Activated CD4-positive, alpha-beta T cell treated with anti-CD3 and anti-CD28 coated beads for 36 hours (primary cell): ENCODE measurements around the gene SLC38A5. TPM values are rescaled to one million over a fixed set of nuclear protein-coding genes. Genes with fewer than 3 reads are reported as not detected.

Experiments
- ATAC-seq: fragments of 200-7000 bp; cut with Tn5 transposase; one replicate; pipeline ENCODE4 v1.10.0; 2021; ENCODE audit warnings: mild to moderate bottlenecking, moderate library complexity
- CTCF ChIA-PET: fragments of 350-600 bp; sonication (Branson Sonifier 250); formaldehyde crosslinking; loops from one replicate; lab custom pipeline; 2021; ENCODE audit warnings: antibody characterized with exemption; lab: Charles Lee
- POLR2A ChIA-PET: fragments of 350-600 bp; sonication (Branson Sonifier 250); formaldehyde crosslinking; loops from one replicate; lab custom pipeline; 2021; ENCODE audit warnings: antibody characterized with exemption, inconsistent platforms; lab: Charles Lee
- DNase-seq: peaks from one replicate; pipeline ENCODE4 v3.0.0-alpha.2; 2020
- H3K27ac Mint-ChIP-seq: one replicate; pipeline ENCODE4 v1.8.0; 2021; ENCODE audit warnings: mixed read lengths
- H3K27me3 Mint-ChIP-seq: one replicate; pipeline ENCODE4 v1.8.0; 2021; ENCODE audit warnings: mixed read lengths
- H3K36me3 Mint-ChIP-seq: one replicate; pipeline ENCODE4 v1.8.0; 2021; ENCODE audit warnings: low read depth, mixed read lengths
- H3K4me1 Mint-ChIP-seq: one replicate; pipeline ENCODE4 v1.8.0; 2021; ENCODE audit warnings: mixed read lengths
- H3K4me3 Mint-ChIP-seq: one replicate; pipeline ENCODE4 v1.8.0; 2021; ENCODE audit warnings: mild to moderate bottlenecking, moderate library complexity, mixed read lengths
- H3K9me3 Mint-ChIP-seq: one replicate; pipeline ENCODE4 v1.8.0; 2021; ENCODE audit warnings: low read depth, mixed read lengths
- intact Hi-C, 2 experiments: fragments of 100-400 bp; cut with DNase I in 1 of 2; cut with micrococcal nuclease in 1 of 2; formaldehyde crosslinking; loops; one replicate each; pipeline versions ENCODE4 v1.14.2 to v1.15.1; 2022 to 2024; cut with DNase I, micrococcal nuclease
- total RNA-seq, 2 experiments: library from RNA; stranded (reverse); gene quantifications; one replicate each; pipeline ENCODE4 v1.2.3, GENCODE V29; 2021

Gene SLC38A5
- total RNA-seq, 2 experiments from 2014 or later: 83.5 to 98.1 TPM

- Mint-ChIP-seq H3K27ac (no peak overlapping the region), H3K36me3 (peaks cover 4% of the 10 kb centered on the region)
Observed at GRCh38 chrX:48490661-48491060, 20.6 kb upstream of the SLC38A5 start.

GRCh38 chrX:48489892-48490291, 19.8 kb upstream of the SLC38A5 start:
- peaks cover 4% of the 10 kb centered on the region for H3K36me3 Mint-ChIP-seq
- DNase-seq (no peak), ATAC-seq (no peak)
- intact Hi-C loops: loop anchor here in 1 of 2 experiments (5.0 kb wide), 1 partner anchor 658 kb away; no protein-coding TSS in a partner anchor
- no peak overlapping the region for H3K4me3 Mint-ChIP-seq
- POLR2A ChIA-PET: no interaction called here
- no peaks in the 10 kb centered on the region for H3K4me1 Mint-ChIP-seq
- H3K27me3 Mint-ChIP-seq: no peaks in the 10 kb centered on the region
- H3K9me3 Mint-ChIP-seq: no peaks in the 10 kb centered on the region
- H3K27ac Mint-ChIP-seq: no peak overlapping the region
- CTCF ChIA-PET: no interaction called here

More at GRCh38 chrX:48490661-48491060, 20.6 kb upstream of the SLC38A5 start:
- intact Hi-C loops: loop anchor here in 1 of 2 experiments (5.0 kb wide), 1 partner anchor 658 kb away; no protein-coding TSS in a partner anchor
- Mint-ChIP-seq H3K4me3 (no peak overlapping the region), H3K27me3 (no peaks in the 10 kb centered on the region), H3K9me3 (no peaks in the 10 kb centered on the region), H3K4me1 (no peaks in the 10 kb centered on the region)
- ChIA-PET CTCF (no interaction called here), POLR2A (no interaction called here)
- no peak for DNase-seq
- no peak for ATAC-seq

DNA sequence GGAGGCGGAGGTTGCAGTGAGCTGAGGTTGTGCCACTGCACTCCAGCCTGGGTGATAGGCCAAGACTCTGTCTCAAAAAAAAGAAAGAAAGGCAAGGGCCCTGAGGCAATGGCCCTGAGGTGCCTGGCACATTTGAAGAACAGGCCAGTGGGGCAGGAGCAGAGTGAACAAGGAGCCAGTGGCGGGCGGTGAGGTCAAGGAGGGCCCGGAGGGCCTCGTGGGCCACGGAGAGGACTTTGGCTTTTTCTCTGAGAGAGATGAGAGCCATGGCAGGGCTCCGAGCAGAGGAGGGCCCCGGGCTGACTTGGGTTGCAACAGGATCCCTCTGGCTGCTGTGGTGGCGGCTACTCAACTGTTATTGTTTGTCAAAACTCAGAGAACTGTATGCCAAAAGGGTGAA, 19.2 kb upstream of the SLC38A5 start:
- ATAC-seq (no peak), DNase-seq (no peak)
- no peaks in the 10 kb centered on the region for H3K27me3 Mint-ChIP-seq
- H3K36me3 Mint-ChIP-seq: peaks cover 4% of the 10 kb centered on the region
- H3K9me3 Mint-ChIP-seq: no peaks in the 10 kb centered on the region
- intact Hi-C loops: no loop called here
- POLR2A ChIA-PET: no interaction called here
- CTCF ChIA-PET: no interaction called here
- no peaks in the 10 kb centered on the region for H3K4me1 Mint-ChIP-seq
- H3K27ac Mint-ChIP-seq: no peak overlapping the region
- H3K4me3 Mint-ChIP-seq: no peak overlapping the region

DNA sequence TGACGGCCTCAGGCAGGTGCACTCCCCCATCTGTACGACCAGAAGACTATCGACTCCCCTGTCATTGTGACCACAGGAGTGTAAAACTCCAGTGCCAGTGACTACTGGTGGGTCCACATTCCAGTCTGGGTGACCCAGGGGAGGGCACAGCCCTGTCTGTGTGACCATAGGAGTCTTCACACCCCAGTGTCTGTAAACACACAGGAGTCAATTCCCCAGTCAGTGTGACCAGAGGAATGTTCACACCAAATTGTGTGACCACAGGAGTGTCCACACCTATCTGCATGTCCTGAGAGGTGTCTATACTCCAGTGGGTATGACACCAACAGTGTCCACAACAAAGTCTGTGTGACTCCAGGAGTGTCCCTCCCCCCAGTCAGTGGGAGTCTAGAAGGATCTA, 18.0 kb upstream of the SLC38A5 start:
- no peak for DNase-seq
- intact Hi-C loops: no loop called here
- no peaks in the 10 kb centered on the region for H3K9me3 Mint-ChIP-seq
- no peak overlapping the region for H3K27ac Mint-ChIP-seq
- H3K36me3 Mint-ChIP-seq: peaks cover 10% of the 10 kb centered on the region
- ATAC-seq: no peak
- CTCF ChIA-PET: no interaction called here
- no peaks in the 10 kb centered on the region for H3K4me1 Mint-ChIP-seq
- no peaks in the 10 kb centered on the region for H3K27me3 Mint-ChIP-seq
- no peak overlapping the region for H3K4me3 Mint-ChIP-seq
- POLR2A ChIA-PET: no interaction called here

- no peak for DNase-seq
- H3K36me3 Mint-ChIP-seq: peaks cover 10% of the 10 kb centered on the region
- H3K4me1 Mint-ChIP-seq: no peaks in the 10 kb centered on the region
- ATAC-seq: no peak
- H3K27ac Mint-ChIP-seq: no peak overlapping the region
- intact Hi-C loops: no loop called here
- H3K4me3 Mint-ChIP-seq: no peak overlapping the region
- H3K9me3 Mint-ChIP-seq: no peaks in the 10 kb centered on the region
- no peaks in the 10 kb centered on the region for H3K27me3 Mint-ChIP-seq
- ChIA-PET POLR2A (no interaction called here), CTCF (no interaction called here)
Observed at GRCh38 chrX:48487362-48487798, 17.3 kb upstream of the SLC38A5 start.

- POLR2A ChIA-PET: no interaction called here
- CTCF ChIA-PET: interaction anchor here (0.6 to 0.9 kb wide), 2 partner anchors 13 to 1084 kb away, joined by 3 read pairs; partner anchors contain the start of gene SLC38A5
- intact Hi-C loops: no loop called here
- Mint-ChIP-seq H3K4me1 (peaks cover 20% of the 10 kb centered on the region), H3K27me3 (no peaks in the 10 kb centered on the region), H3K27ac (no peak overlapping the region), H3K36me3 (peaks cover 32% of the 10 kb centered on the region), H3K9me3 (no peaks in the 10 kb centered on the region), H3K4me3 (no peak overlapping the region)
- ATAC-seq (no peak), DNase-seq (no peak)
Observed at GRCh38 chrX:48482526-48482925, 12.5 kb upstream of the SLC38A5 start.

GRCh38 chrX:48480583-48480982, 10.5 kb upstream of the SLC38A5 start:
- POLR2A ChIA-PET: no interaction called here
- H3K27me3 Mint-ChIP-seq: no peaks in the 10 kb centered on the region
- ATAC-seq (no peak), DNase-seq (no peak)
- CTCF ChIA-PET: interaction anchor here (0.5 kb wide), 1 partner anchor 840 kb away, joined by 3 read pairs; no protein-coding TSS in a partner anchor
- intact Hi-C loops: no loop called here
- no peak overlapping the region for H3K4me3 Mint-ChIP-seq
- H3K9me3 Mint-ChIP-seq: no peaks in the 10 kb centered on the region
- peaks cover 28% of the 10 kb centered on the region for H3K4me1 Mint-ChIP-seq
- peaks cover 40% of the 10 kb centered on the region for H3K36me3 Mint-ChIP-seq
- H3K27ac Mint-ChIP-seq: peak overlapping the region; percentile 69

DNA sequence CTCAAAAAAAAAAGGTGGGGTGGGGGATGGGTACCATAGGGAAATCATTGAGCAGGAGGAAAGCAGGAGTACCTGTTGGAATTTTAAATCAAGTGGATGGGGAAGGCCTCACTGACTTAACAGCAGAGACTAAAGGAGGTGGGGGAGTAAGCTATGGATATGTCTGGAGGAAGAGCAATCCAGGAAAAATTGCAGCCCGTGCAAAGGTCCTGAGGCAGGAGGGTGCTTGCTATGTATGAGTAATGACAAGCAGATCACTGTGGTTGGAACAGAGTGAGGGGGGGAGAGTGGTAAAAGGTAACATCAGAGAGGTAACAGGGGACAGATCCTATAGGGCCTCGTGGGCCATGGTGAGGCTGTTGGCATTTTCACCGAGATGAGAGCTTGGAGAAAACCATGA, 10.1 kb upstream of the SLC38A5 start:
- peak overlapping the region; percentile 69 for H3K27ac Mint-ChIP-seq
- no peaks in the 10 kb centered on the region for H3K9me3 Mint-ChIP-seq
- intact Hi-C loops: no loop called here
- ChIA-PET POLR2A (no interaction called here), CTCF (no interaction called here)
- H3K4me1 Mint-ChIP-seq: peaks cover 29% of the 10 kb centered on the region
- ATAC-seq (no peak), DNase-seq (no peak)
- H3K36me3 Mint-ChIP-seq: peaks cover 40% of the 10 kb centered on the region
- no peak overlapping the region for H3K4me3 Mint-ChIP-seq
- no peaks in the 10 kb centered on the region for H3K27me3 Mint-ChIP-seq

- ATAC-seq: no peak
- intact Hi-C loops: loop anchor here (5.0 to 10.0 kb wide), 6 partner anchors 43 to 997 kb away; partner anchors contain the start of genes EBP (in 1 of the 2), HDAC6 (in 1 of the 2), RBM3 (in 1 of the 2) and SUV39H1 (in 1 of the 2)
- CTCF ChIA-PET: no interaction called here
- peaks cover 40% of the 10 kb centered on the region for H3K36me3 Mint-ChIP-seq
- no peak overlapping the region for H3K27ac Mint-ChIP-seq
- no peaks in the 10 kb centered on the region for H3K27me3 Mint-ChIP-seq
- H3K4me1 Mint-ChIP-seq: peaks cover 36% of the 10 kb centered on the region
- no peak for DNase-seq
- POLR2A ChIA-PET: no interaction called here
- no peaks in the 10 kb centered on the region for H3K9me3 Mint-ChIP-seq
- no peak overlapping the region for H3K4me3 Mint-ChIP-seq
Observed at GRCh38 chrX:48478806-48479205, 8.7 kb upstream of the SLC38A5 start.

DNA sequence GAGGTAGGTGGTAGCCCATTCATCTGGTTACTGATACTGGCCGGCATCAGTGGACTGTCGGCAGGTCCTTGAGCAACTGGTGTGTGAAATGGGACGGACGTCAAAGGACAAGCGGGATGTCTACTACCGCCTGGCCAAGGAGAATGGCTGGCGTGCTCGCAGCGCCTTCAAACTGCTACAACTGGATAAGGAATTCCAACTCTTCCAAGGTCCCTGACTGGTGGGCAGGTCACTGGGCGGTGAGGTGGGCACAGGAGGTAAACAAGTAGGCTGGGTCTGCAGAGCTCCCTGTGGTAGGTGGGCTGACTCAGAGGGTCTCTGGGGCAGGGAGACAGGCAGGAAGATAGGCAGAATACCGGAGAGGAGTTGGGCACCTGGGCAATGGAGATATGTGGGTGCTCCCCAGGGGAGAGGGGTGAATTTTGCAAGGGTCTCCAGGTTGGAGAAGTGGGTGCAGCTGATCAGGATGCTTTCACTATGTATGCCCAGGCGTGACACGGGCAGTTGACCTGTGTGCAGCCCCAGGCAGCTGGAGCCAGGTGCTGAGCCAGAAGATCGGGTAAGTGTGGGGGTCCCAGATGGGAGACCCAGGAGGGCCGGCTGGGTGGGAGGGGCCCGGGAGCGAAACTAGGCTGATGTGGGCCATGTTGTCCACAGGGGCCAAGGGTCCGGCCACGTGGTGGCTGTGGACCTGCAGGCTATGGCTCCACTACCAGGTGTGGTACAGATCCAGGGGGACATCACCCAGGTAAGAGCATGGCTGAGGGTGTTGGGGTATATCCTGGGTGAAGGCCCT, 8.1 kb upstream of the SLC38A5 start:
- ATAC-seq (no peak), DNase-seq (no peak)
- Mint-ChIP-seq H3K27me3 (no peaks in the 10 kb centered on the region), H3K27ac (peak overlapping the region; percentile 90), H3K4me3 (peak overlapping the region; percentile 93), H3K4me1 (peaks cover 36% of the 10 kb centered on the region), H3K36me3 (peaks cover 35% of the 10 kb centered on the region), H3K9me3 (no peaks in the 10 kb centered on the region)
- ChIA-PET CTCF (no interaction called here), POLR2A (no interaction called here)
- intact Hi-C loops: loop anchor here (2.0 to 10.0 kb wide), 7 partner anchors 31 to 996 kb away; partner anchors contain the start of genes EBP (in 1 of the 2), HDAC6 (in 1 of the 2), PORCN (in 1 of the 2) and RBM3 (in 1 of the 2)

- ATAC-seq (no peak), DNase-seq (no peak)
- Mint-ChIP-seq H3K27ac (peak overlapping the region; percentile 90), H3K36me3 (peaks cover 32% of the 10 kb centered on the region), H3K27me3 (no peaks in the 10 kb centered on the region), H3K4me1 (peaks cover 36% of the 10 kb centered on the region), H3K9me3 (no peaks in the 10 kb centered on the region), H3K4me3 (peak overlapping the region; percentile 93)
- POLR2A ChIA-PET: no interaction called here
- intact Hi-C loops: loop anchor here (1.0 to 10.0 kb wide), 12 partner anchors 31 to 995 kb away; partner anchors contain the start of genes EBP (in 2 of the 2), PORCN (in 2 of the 2), RBM3 (in 2 of the 2) and TBC1D25 (in 2 of the 2)
- CTCF ChIA-PET: no interaction called here
Observed at GRCh38 chrX:48476919-48477318, 6.9 kb upstream of the SLC38A5 start.
